GM15510 (cell line): ENCODE data around the gene ZSWIM6.

Experiments used
- POLR2A ChIP-seq: IDR thresholded peaks from 3 replicates; pipeline ENCODE4 v1.6.1; 2011; ENCODE audit warnings: borderline replicate concordance; ENCODE audit not compliant: insufficient read length; ENCODE audit errors: extremely low read depth

The ZSWIM6 gene

DNA sequence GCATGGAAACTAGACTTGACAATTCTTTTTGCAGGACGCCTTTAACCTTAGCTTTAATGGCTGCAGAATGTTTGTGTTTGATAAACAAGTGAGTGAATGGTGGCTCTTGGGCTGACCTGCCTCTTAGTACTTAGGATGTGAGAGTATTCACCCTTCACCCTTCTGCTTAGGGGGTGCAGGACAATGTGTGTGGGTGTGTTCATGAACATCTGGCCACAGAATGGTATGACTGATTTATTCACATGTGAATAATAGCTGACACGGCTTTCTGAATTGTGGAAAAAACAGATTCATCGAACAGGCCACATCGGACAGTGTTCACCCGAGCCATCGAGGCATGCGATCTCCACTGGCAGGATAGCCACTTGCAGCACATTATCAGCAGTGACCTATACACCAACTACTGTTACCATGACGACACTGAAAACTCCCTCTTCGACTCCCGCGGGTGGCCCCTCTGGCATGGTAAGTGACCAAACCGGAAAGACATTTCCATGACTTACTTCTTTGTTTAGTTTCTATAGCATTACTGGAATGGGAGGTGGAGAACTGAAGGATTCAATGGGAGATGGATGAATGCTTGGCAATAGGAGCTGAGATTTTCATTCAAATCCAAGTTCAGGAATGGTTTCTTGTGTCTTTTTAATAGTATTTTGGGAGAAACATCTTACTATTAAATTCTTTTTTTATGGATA lies 193.6 kb downstream of the ZSWIM6 start:
- TF ChIP-seq POLR2A, result no peak

DNA sequence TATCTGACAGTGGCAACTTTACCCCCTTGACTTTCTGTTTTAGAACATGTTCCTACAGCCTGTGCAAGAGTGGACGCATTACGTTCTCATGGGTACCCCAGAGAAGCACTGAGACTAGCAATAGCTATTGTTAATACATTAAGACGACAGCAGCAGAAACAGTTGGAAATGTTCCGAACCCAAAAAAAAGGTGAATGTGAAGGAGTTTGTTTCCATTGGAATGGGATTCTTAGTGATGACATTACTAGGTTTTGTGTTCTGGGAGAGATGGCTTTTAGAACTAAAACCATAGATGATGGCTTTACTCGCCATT lies 194.1 kb downstream of the ZSWIM6 start:
- TF ChIP-seq POLR2A, result no peak

- TF ChIP-seq POLR2A, result no peak
These were observed 200.9 kb downstream of the ZSWIM6 start for GRCh38 chr5:61532983-61533382.

DNA sequence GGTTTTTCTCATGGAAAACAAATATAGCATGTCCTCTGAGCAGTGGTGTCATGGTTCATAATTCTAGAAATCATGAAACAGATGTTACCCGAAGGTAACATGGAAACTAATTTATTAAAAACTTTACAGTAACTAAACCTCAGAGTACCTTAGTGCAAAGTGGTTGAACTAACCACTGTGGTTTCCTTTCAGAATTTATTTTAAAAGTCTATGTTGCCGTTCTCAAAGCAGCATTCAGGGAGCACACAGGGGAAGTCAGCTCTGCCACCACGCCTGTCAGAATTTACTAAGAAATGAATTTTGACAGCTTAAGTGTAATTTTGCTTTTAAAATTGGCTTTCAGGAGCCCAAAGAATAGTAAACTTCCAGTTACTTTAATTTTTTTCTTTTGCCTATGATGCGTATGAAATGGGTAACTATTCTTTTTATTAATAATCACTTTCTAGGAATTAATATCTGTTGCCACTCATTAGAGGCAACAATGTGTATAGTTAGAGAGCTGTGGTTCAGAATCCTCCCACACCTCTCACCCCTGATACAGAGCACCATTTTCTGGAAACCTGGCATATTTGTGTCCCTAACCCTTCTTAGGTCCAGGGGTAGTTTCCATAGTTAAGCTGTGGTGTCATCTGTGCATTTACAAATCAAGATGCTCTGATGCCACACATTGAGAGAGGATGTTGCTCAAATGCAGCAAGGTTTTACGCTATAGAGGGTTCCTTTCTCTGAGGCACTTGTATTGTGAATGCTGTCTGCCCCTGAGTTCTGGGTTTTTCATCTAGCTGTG lies 202.6 kb downstream of the ZSWIM6 start:
- no peak for TF ChIP-seq POLR2A

GRCh38 chr5:61535828-61536227 lies 203.8 kb downstream of the ZSWIM6 start:
- no peak for TF ChIP-seq POLR2A

GRCh38 chr5:61536922-61537321 lies 204.9 kb downstream of the ZSWIM6 start:
- no peak for TF ChIP-seq POLR2A

DNA sequence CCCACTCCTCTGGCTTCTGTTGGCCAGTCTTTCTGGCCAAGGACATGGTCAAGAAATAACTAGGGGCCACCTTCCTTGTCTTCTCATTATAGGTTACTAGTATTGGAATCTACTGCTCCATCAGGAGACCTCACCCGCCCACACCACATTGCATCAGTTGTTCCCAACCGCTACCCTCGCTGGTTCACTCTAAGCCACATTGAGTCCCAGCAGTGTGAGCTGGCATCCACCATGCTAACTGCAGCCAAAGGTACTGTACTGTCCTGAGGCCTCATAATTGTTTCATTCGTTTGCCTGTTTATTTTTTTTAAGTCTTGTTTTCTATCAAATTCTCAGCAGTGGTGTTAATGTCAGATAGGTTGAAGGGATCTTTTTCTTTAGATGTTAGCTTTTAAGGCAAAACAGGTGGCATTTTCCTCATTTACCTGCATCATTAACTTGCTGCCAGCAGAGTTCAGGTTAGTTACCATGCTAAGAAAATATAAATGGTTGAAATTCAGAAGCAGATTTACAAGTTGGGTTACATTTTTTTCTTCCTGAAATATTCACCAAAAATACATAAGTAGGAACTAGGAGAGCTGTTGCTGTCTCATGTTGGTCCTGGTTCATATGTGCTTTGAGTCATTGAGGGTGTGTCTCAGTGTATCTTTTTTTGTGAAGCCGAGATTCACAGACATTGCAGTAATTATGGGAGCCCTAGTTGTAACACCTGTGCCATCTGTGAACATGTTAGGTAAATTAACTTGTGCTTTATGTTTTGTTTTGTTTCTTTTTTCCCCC lies 206.9 kb downstream of the ZSWIM6 start:
- no peak for TF ChIP-seq POLR2A

GRCh38 chr5:61549530-61549929 lies 217.5 kb downstream of the ZSWIM6 start:
- no peak for TF ChIP-seq POLR2A

- no peak for TF ChIP-seq POLR2A
These were observed 219.7 kb downstream of the ZSWIM6 start for GRCh38 chr5:61551637-61552313.

GRCh38 chr5:61559146-61559545 lies 227.1 kb downstream of the ZSWIM6 start:
- no peak for TF ChIP-seq POLR2A

DNA sequence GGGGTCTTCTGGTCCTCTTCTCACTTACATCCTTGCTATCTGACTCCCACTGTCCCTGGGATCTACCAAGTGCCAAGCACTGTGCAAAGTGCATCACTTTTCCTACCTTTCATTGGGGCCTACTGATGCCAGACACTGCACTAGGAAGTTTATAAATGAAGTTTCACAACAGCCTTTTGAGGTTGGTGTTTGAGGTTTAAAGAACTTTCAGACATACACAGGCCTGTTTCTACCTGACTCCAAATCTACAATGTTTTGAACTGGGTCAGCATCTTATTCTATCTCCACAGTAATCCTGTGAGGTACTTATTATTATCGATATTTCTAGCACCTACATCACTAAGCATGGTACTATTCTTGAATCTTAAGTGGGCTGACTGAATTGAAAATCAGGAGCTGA lies 227.7 kb downstream of the ZSWIM6 start:
- TF ChIP-seq POLR2A, result no peak

GRCh38 chr5:61563401-61563800 lies 231.3 kb downstream of the ZSWIM6 start:
- no peak for TF ChIP-seq POLR2A

GRCh38 chr5:61567337-61567736 lies 235.3 kb downstream of the ZSWIM6 start:
- no peak for TF ChIP-seq POLR2A

GRCh38 chr5:61569353-61569752 lies 237.3 kb downstream of the ZSWIM6 start:
- TF ChIP-seq POLR2A, result no peak

DNA sequence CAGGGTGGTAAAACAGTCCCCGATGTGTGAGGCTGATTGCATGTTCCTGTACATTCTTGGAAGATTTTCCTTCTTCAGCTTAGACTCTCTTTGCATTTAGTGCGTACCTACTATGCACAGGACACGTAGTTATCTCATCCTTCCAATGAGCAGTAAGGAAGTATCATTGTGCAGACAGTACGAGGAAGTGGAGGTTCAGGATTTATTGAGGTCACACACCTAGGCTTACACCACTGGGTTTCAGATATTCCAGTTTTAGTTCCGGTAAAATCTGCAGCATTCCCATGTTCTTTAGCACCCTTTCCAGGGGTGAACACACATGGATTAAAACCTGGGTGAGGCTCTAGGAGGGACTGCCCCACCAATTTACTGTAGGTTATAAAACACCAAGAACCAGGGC lies 238.7 kb downstream of the ZSWIM6 start:
- TF ChIP-seq POLR2A, result no peak
